HG03565 (cell line): ENCODE measurements around the gene PGGHG.
"Not testable (repeated sequence)": the region's sequence is repeated elsewhere in the genome, so short reads cannot be mapped to it uniquely, and the experiment has no call there.

Experiments used
- ATAC-seq: cut with Tn5 transposase; IDR thresholded peaks from one replicate; pipeline ENCODE4 v1.9.1; 2021; ENCODE audit warnings: mild to moderate bottlenecking, moderate library complexity; ENCODE audit not compliant: unreplicated experiment

The PGGHG gene

DNA sequence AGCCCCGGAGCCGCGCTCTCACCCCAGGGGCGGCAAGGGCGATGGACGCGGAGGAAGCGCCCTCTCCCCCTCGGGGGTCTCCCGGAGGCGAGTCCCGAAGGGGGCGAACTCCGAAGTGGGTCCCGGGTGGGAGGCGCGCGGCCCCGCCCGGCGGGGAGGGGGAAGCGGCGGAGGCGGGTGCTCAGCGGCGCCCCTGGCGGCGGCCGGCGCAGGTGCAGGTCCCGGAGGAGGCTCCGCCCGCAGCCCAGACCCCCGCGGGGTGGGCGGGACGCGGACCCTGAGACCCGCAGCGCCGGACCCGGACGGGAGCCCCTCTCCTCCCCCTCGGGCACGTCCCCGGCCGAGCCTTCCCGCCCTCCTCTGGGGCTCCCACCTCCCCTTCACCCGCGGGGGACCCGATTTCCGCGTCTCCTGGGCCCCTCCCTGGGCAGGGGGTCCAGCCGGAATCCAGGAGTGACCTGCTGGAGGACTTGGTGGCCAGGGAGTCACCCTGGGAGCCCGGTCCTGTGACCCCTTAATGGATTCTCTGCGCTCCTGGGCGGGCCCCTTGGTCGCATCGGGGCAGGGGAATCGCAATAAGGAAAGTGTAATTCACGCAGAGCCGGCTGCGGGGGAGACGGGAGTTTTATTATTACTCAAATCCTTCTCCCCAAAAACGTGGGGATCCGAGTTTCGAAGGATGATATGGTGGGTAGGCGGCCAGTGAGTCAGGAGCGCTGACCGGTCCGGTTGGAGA lies 22.3 kb downstream of the PGGHG start:
- peak; percentile 32 for ATAC-seq

DNA sequence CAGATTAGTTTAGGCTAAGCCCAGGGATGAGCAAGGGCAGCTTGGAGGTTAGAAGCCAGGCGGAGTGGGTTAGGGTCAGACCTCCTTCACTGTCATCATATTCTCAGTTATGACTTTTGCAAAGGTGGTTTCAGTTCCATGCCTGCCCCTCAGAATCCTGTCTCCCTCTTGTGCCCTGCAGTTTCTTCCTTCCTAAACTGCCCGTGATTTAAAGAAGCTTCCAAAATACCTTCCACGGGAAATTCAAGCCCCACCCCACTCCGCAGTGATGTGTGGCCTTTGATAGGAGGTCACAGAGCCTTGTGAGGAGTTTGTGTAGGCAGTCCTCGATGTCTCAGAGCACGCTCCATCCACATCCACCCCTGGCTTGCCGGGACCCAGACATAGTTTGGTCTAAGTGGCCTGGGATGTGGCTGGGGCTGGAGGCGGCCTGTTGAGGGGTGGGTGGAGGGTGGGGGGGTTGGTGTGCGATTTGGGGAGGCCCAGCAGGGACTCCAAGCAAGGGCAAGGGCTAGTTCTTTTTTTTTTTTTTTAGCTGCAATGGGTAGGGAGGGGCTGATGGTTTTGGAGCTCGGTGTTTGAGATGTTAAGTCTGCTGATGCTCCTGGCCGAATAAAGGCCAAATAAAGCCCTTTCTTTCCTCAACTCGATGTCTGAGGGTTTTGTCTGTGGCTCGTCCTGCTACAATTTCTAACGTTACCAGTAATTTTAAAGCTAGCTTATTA lies 23.3 kb downstream of the PGGHG start:
- ATAC-seq: no peak

DNA sequence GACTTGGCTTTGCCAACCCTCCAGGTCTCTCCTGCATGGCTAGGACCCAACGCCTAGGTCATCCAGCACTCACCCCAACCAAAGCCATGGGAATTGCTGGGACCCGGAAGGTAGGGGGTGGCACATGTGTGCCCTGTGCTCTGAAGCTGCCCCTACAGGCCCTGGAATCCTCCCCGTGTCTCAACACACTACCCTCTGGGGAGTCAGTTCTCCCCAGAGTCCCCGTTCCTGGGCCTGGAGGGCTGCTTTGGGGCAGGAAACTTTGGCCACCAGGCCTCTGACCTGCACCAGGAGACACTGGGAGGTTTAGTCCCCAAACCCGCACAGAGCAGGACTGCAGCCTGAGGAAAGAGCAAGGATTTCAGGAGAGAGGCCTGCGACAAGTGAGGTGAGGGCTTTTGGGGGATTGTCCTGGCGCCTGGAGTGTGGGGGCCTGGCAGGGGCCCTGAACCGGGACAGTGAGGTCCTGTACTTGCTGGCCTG lies 24.4 kb downstream of the PGGHG start:
- no peak for ATAC-seq

DNA sequence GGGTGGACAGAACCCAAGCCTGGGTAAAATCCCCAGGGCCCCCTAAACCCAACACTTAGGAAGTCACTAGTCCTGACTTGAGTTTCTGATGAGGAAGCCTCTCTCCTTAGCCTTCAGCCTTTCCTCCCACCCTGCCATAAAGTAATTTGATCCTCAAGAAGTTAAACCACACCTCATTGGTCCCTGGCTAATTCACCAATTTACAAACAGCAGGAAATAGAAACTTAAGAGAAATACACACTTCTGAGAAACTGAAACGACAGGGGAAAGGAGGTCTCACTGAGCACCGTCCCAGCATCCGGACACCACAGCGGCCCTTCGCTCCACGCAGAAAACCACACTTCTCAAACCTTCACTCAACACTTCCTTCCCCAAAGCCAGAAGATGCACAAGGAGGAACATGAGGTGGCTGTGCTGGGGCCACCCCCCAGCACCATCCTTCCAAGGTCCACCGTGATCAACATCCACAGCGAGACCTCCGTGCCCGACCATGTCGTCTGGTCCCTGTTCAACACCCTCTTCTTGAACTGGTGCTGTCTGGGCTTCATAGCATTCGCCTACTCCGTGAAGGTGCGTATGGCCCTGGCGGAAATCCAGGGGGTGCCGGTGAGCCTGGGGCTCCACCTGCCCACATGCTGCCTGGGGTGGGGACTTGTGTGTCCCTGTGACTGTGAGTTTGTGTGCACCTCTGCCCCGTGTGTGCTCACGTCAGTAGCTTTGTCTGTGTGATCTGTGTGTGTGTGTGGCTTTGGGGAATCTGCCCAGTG lies 25.0 kb downstream of the PGGHG start, which contains the start of gene IFITM1:
TSS of gene IFITM1 (plus strand) at position 254 of the 767 bp plus-strand sequence. CDS start at position 385, 131 bp downstream.
- ATAC-seq: no peak

DNA sequence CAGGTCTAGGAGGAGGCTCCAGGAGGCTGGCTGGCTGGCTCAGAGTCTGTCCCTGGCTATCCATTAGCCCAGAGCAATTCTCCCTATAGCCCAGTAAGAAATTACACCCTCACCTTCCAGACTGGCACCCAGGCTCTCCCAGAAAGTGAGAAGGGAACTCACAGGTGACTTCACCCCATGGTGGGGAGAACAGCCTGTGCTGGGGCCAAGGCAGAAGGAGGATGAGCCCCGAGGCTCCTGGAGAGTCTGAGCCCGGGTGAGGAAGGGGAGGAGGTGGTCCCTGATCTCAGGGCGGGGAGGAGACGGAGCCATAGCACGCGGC lies 25.6 kb downstream of the PGGHG start:
- not testable (repeated sequence) for ATAC-seq

DNA sequence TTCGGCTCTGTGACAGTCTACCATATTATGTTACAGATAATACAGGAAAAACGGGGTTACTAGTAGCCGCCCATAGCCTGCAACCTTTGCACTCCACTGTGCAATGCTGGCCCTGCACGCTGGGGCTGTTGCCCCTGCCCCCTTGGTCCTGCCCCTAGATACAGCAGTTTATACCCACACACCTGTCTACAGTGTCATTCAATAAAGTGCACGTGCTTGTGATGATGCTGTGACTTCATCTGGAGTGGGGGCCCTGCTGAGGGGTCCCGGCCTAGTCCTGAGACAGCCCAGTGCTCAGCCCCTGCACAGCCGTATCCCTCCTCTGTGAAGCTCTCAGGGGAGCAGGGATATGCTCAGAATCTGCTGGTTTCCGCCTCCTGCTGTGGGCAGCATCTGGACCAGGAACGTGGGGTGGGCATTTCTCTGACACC lies 26.1 kb downstream of the PGGHG start:
- ATAC-seq: no peak

DNA sequence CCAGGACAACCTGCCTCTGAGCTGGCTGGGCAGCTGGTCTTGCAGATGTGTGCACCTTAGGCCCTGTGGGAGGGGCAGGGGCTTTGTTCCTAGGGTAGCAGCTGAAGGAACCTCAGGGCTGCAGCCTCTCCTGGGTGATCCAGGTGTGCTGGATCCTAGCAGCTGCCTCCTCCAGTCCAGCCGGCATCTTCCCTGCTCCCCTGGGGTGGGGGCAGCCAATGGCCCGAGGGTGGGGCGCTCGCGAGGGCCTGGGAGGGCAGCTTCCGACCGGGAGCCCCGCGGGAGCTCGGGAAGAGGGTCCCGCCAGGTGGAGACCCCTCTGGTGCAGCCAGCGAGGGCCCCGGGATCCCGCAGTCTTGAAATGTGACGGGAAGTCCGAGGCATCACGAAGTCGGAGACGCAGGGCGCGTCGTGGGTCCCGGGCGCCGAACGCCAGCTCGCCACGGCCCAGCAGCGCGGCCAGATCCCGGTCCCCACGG lies 26.6 kb downstream of the PGGHG start:
- no peak for ATAC-seq

DNA sequence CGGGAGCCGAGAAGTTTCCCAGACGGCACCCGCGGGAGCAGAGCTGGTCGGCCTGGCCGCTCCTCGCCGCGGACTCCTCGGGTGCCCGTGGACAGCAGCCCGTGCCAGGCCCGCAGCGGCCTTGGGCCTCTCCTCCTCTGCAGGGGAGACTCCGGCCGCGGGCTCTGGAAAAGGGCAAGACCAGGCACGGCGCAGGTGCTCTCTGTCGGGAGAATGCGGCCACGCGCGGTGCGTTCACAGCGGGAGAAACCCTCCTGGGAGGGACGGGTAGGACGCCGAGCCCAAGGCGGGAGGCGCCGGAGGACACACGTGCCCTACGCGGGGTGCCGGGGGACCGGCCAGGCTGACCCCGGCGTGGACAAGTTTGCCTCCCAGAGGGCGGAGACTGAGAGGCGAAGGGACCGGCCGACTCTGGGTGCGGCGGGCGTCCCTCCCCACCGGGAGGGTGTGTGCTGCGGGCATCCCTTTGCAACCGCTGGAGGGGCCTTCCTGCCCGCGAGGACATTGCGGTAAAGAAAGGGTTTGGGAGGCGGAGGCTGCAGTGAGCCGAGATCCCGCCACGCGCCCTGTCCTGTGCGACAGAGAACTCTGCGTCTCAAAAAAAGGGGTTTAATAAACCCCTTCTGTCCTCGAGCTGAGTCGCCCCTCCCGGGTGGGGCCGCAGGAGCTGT lies 27.2 kb downstream of the PGGHG start:
- no peak for ATAC-seq

DNA sequence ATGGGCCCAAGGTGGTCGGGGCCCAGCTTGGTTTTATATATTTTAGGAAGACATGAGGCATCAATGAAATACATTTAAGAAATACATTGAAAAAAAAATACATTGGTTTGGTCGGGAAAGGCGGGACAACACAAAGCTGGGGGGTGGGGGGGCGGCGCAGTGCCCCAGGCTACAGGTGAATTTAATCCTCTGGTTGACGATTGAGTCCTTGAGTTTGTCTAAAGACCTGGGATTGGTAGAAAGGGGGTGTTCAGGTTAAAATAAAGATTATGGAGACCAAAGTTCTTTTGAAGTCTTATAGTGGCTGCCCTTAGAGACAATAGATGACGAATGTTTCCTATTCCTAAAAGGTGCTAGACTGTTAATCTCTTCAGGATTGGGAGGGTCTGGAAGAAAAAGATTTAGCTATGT lies 28.0 kb downstream of the PGGHG start:
- ATAC-seq: no peak

DNA sequence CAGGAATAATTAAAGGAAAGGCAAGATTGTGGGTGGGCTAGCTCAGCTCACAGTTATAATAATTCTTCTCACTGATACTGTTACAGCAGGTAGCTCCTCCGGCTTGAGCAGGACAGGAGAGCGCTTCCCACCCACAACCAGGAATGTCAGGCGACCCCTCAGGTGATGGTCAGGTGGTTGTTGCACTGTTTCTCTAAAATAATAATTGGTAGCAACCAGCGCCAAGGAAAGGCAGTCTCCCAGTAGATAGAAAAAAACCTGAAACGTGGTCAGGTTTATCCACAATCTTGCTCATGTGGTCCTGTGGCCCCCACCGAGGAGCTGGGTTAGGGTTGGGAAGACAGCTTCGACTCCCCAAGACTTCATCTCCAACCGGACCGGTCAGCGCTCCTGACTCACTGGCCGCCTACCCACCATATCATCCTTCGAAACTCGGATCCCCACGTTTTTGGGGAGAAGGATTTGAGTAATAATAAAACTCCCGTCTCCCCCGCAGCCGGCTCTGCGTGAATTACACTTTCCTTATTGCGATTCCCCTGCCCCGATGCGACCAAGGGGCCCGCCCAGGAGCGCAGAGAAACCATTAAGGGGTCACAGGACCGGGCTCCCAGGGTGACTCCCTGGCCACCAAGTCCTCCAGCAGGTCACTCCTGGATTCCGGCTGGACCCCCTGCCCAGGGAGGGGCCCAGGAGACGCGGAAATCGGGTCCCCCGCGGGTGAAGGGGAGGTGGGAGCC lies 28.9 kb downstream of the PGGHG start:
- not testable (repeated sequence) for ATAC-seq

DNA sequence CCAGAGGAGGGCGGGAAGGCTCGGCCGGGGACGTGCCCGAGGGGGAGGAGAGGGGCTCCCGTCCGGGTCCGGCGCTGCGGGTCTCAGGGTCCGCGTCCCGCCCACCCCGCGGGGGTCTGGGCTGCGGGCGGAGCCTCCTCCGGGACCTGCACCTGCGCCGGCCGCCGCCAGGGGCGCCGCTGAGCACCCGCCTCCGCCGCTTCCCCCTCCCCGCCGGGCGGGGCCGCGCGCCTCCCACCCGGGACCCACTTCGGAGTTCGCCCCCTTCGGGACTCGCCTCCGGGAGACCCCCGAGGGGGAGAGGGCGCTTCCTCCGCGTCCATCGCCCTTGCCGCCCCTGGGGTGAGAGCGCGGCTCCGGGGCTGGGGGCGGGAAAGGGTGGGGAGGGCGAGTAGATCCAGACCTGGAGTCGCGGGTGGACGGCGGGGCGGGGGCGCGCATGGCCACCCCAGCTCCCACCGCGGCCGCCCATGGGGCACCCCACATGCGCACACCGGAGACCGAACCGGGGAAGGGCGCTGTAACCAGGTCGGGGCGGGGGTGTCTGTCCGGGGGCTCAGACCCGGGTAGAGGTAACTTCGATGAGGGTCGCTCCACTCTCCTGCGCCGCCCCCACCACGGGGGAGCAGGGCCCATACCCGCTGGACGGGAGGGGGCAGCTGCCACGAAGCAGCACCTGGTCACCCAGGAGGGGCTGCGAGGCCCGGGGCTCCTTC lies 29.6 kb downstream of the PGGHG start:
- not testable (repeated sequence) for ATAC-seq

DNA sequence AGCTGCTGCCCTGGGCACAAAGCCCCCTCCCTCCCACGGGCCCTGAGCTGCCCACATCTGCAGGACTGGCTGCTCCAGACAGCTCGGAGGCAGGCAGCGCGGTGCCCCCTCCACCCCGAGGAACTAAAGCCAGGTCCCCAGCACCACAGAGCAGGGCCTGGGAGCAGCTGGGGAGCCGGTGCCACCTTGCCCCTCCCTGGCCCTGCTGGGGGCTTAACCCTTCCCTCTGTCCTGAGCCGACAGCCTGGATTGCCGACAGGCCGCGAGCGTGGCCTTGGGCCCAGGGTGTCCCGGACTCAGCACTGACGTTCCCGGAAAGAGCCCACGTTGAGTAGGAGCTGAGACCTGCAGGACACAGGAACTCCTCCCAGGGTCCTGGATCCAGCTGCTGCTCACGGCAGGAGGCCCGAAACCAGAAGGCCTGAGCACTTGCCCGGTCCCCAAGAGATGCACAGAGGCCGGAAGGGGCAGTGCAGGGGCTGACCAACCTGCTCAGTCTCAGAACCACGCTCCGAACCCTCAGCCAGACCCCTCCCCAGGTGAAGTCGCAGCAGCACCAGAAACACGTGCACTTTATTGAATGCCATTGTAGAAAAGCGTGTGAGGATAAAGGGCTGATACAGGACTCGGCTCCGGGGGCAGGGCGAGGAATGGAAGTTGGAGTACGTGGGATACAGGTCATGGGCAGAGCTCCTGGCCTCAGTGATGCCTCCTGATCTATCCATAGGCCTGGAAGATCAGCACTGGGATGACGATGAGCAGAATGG lies 30.4 kb downstream of the PGGHG start:
- ATAC-seq: not testable (repeated sequence)

DNA sequence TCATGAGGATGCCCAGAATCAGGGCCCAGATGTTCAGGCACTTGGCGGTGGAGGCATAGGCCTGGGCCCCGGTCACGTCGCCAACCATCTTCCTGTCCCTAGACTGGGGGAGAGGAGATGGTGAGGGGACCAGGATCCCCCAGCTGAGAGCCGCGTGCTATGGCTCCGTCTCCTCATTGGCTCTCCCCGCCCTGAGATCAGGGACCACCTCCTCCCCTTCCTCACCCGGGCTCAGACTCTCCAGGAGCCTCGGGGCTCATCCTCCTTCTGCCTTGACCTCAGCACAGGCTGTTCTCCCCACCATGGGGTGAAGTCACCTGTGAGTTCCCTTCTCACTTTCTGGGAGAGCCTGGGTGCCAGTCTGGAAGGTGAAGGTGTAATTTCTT lies 31.0 kb downstream of the PGGHG start:
- ATAC-seq: not testable (repeated sequence)

DNA sequence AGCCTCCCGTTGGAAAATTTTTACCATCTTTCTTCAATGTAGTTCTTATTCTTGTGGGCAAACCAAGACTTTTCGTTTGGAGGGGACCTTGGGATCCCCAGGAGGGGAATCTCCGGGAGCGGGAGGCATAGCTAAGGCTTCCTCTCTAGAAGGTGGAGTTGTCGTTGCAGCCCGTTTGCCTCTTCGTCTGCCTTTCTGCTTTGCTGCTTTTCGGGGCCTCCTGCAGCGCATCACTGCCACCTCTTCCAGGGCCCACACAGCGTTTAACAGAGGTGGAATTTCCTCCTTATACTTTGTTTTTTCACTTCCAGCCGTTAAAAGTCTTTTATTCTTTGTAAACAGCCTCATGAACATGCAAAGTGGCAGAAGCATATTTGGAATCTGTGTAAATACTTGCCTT lies 35.2 kb downstream of the PGGHG start:
- no peak for ATAC-seq

DNA sequence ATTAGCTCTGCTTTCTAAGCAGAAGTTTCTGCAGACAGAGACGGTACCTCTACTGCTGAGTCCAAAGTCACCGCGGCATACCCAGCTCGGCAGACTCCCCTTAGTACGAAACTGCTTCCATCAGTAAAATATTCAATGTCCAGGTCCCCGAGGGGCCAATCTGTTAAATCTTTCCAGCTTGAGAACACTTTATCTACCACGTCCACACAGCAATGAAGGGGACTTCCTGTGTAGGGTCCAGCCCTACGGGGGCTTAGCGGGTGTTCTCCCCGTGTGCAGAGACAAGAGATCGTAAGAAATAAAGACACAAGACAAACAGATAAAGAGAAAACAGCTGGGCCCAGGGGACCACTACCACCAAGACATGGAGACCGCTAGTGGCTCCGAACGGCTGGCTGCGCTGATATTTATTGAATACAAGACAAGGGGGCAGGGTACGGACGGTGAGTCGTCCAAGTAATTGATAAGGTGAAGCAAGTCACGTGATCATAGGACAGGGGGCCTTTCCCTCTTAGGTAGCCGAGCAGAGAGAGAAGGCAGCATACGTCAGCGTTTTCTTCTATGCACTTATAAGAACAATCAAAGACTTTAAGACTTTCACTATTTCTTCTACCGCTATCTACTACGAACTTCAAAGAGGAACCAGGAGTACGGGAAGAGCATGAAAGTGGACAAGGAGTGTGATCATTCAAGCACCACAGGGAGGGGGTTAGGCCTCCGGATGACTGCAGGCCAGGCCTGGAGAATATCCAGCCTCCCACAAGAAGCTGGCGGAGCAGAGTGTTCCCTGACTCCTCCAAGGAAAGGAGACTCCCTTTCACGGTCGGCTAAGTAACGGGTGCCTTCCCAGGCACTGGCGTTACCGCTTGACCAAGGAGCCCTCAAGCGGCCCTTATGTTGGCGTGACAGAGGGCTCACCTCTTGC lies 35.9 kb downstream of the PGGHG start:
- not testable (repeated sequence) for ATAC-seq

DNA sequence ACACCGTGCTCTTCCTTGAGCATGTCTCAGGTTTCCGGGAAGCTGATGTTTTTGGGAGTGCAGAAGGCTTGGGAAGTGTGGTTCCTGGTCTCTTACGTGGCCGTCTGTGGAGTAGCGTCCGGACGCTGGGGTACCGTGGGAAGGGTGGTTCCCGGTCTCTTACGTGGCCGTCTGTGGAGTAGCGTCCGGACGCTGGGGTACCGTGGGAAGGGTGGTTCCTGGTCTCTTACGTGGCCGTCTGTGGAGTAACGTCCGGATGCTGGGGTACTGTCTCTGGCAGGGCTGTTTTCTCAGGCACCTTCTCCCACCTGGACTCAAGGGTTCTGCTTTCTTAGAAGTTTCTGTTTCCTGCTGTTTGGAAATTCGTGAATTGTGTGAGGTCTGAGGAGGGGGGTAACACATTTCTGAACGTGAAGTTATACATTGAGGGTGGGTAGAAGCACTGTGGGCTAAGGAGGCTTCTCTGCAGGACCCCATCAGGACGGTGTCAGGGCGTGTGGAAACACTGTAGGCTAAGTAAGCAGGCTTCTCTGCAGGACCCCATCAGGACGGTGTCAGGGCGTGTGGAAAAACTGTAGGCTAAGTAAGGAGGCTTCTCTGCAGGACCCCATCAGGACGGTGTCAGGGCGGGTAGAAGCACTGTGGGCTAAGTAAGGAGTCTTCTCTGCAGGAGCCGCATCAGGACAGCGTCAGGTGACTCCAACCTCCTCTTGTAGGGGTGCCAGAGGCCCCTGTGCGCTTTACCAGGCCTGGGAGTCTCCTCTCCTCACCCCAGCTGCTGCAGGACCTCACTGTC lies 37.1 kb downstream of the PGGHG start:
- no peak for ATAC-seq

DNA sequence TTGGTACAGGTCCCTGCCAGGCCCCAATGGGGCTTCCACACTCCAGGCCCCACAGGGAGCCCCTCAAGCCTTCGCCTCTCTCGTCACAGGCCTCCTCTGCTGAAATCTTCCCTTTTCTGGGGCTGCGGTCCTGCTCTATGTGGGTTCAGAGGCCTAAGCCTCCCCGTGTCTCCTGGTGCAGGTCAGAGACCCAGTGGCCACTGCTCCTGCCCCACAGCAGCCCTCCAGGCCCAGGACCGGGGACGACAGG lies 37.6 kb downstream of the PGGHG start:
- ATAC-seq: no peak
